NCI-H510A (cell line): ENCODE results near the gene GSG1L.
"Not testable (repeated sequence)": the region's sequence is repeated elsewhere in the genome, so short reads cannot be mapped to it uniquely, and the experiment has no call there.

ENCODE experiments used
- DNase-seq: peaks from one replicate; lab custom pipeline; 2025; lab: John Stamatoyannopoulos, UW

The GSG1L gene

GRCh38 chr16:27980076-27980775 lies 83.3 kb downstream of the GSG1L start:
- DNase-seq: no peak

GRCh38 chr16:27979668-27980067 lies 83.8 kb downstream of the GSG1L start:
- not testable (repeated sequence) for DNase-seq

GRCh38 chr16:27978876-27979275 lies 84.6 kb downstream of the GSG1L start:
- no peak for DNase-seq

- DNase-seq: no peak
These were observed 85.5 kb downstream of the GSG1L start for GRCh38 chr16:27977966-27978365.

- DNase-seq: no peak
These were observed 86.5 kb downstream of the GSG1L start for GRCh38 chr16:27976990-27977389.

- DNase-seq: no peak
These were observed 88.5 kb downstream of the GSG1L start for GRCh38 chr16:27974896-27975540.

- DNase-seq: no peak
These were observed 89.8 kb downstream of the GSG1L start for GRCh38 chr16:27973678-27974077.

GRCh38 chr16:27972500-27972899 lies 91.0 kb downstream of the GSG1L start:
- peak; percentile 41 for DNase-seq

- DNase-seq: no peak
These were observed 93.9 kb downstream of the GSG1L start for GRCh38 chr16:27969574-27969973.

GRCh38 chr16:27967169-27967568 lies 96.3 kb downstream of the GSG1L start:
- DNase-seq: no peak

- no peak for DNase-seq
These were observed 96.8 kb downstream of the GSG1L start for GRCh38 chr16:27966756-27967155.

- DNase-seq: no peak
These were observed 97.7 kb downstream of the GSG1L start for GRCh38 chr16:27965801-27966200.

GRCh38 chr16:27963471-27963965 lies 100.0 kb downstream of the GSG1L start:
- DNase-seq: no peak

GRCh38 chr16:27962197-27962596 lies 101.3 kb downstream of the GSG1L start:
- DNase-seq: no peak

GRCh38 chr16:27961296-27961620 lies 102.3 kb downstream of the GSG1L start:
- DNase-seq: no peak

GRCh38 chr16:27960619-27961295 lies 102.8 kb downstream of the GSG1L start:
- no peak for DNase-seq

GRCh38 chr16:27959914-27960313 lies 103.6 kb downstream of the GSG1L start:
- DNase-seq: no peak

GRCh38 chr16:27954191-27954590 lies 109.3 kb downstream of the GSG1L start:
- DNase-seq: no peak

GRCh38 chr16:27952811-27953210 lies 110.7 kb downstream of the GSG1L start:
- no peak for DNase-seq

GRCh38 chr16:27951489-27952120 lies 111.9 kb downstream of the GSG1L start:
- DNase-seq: no peak

GRCh38 chr16:27950206-27950887 lies 113.2 kb downstream of the GSG1L start:
- DNase-seq: no peak

- DNase-seq: no peak
These were observed 115.8 kb downstream of the GSG1L start for GRCh38 chr16:27947696-27948095.
